GM23338 (cell line): ENCODE measurements around the gene GNGT1. TPM values are rescaled to one million over a fixed set of nuclear protein-coding genes. Genes with fewer than 3 reads are reported as not detected.

ENCODE experiments used
- ATAC-seq: fragments of 200-7000 bp; cut with Tn5 transposase; 3 replicates; pipeline ENCODE4 v1.9.1; 2020
- DNase-seq: peaks from one replicate; pipeline ENCODE4 v3.0.0-alpha.2; 2015; ENCODE audit warnings: low spot score
- H2AFZ ChIP-seq: fragments of 200-600 bp; sonication (generic); 2 replicates; pipeline ENCODE4 v1.8.0; 2016; ENCODE audit warnings: antibody characterized with exemption, mild to moderate bottlenecking, moderate library complexity
- H3F3A ChIP-seq: fragments of 200-600 bp; sonication (generic); replicated peaks from 2 replicates; pipeline ENCODE4 v1.8.0; 2017; ENCODE audit warnings: antibody characterized with exemption, mixed run types, low read depth
- H3K27ac ChIP-seq: fragments of 200-600 bp; sonication (generic); 2 replicates; pipeline ENCODE4 v1.6.1; 2016; ENCODE audit warnings: low read depth
- H3K27me3 ChIP-seq: fragments of 200-600 bp; sonication (generic); 2 replicates; pipeline ENCODE4 v1.8.0; 2016; ENCODE audit warnings: mild to moderate bottlenecking, mixed run types, moderate library complexity; ENCODE audit not compliant: insufficient read depth
- H3K36me3 ChIP-seq: fragments of 200-600 bp; sonication (generic); 2 replicates; pipeline ENCODE4 v1.8.0; 2016; ENCODE audit warnings: mild to moderate bottlenecking; ENCODE audit not compliant: insufficient read depth
- H3K4me1 ChIP-seq: fragments of 200-600 bp; sonication (generic); 2 replicates; pipeline ENCODE4 v1.8.0; 2016; ENCODE audit warnings: mild to moderate bottlenecking, moderate library complexity; ENCODE audit not compliant: insufficient read depth
- H3K4me2 ChIP-seq: fragments of 200-600 bp; sonication (generic); 2 replicates; pipeline ENCODE4 v1.7.1; 2017; ENCODE audit warnings: mixed run types
- H3K4me3 ChIP-seq: fragments of 200-600 bp; sonication (generic); 2 replicates; pipeline ENCODE4 v1.6.1; 2016; ENCODE audit warnings: mixed run types
- H3K79me2 ChIP-seq: fragments of 200-600 bp; sonication (generic); replicated peaks from 2 replicates; pipeline ENCODE4 v1.8.0; 2017; ENCODE audit warnings: mild to moderate bottlenecking; ENCODE audit not compliant: insufficient read depth
- H3K9me2 ChIP-seq: fragments of 200-600 bp; sonication (generic); 2 replicates; pipeline ENCODE4 v1.8.0; 2017; ENCODE audit not compliant: insufficient read depth
- H4K20me1 ChIP-seq: fragments of 200-600 bp; sonication (generic); replicated peaks from 2 replicates; pipeline ENCODE4 v1.8.0; 2017; ENCODE audit warnings: mild to moderate bottlenecking; ENCODE audit not compliant: insufficient read depth
- H3K27ac Mint-ChIP-seq: 2 replicates; pipeline ENCODE4 v1.8.0; 2020; ENCODE audit warnings: inconsistent platforms, mild to moderate bottlenecking, moderate library complexity, mixed read lengths
- H3K27me3 Mint-ChIP-seq: 3 replicates; pipeline ENCODE4 v1.8.0; 2022; ENCODE audit warnings: low read depth, mild to moderate bottlenecking, moderate library complexity, mixed read lengths, inconsistent platforms; ENCODE audit not compliant: insufficient read depth, poor library complexity
- H3K36me3 Mint-ChIP-seq: 3 replicates; pipeline ENCODE4 v1.8.0; 2021; ENCODE audit warnings: low read depth, mild to moderate bottlenecking, inconsistent platforms, moderate library complexity, mixed read lengths
- H3K4me1 Mint-ChIP-seq: 3 replicates; pipeline ENCODE4 v1.8.0; 2020; ENCODE audit warnings: mild to moderate bottlenecking, inconsistent platforms, mixed read lengths
- H3K4me3 Mint-ChIP-seq: 3 replicates; pipeline ENCODE4 v1.8.0; 2021; ENCODE audit warnings: moderate library complexity, mild to moderate bottlenecking, inconsistent platforms, mixed read lengths
- H3K9me3 Mint-ChIP-seq: 3 replicates; pipeline ENCODE4 v1.8.0; 2020; ENCODE audit warnings: moderate library complexity, mild to moderate bottlenecking, inconsistent platforms, mixed read lengths
- CREB1 ChIP-seq: fragments of 250-450 bp; sonication (Bioruptor Pico); IDR thresholded peaks from 2 replicates; pipeline ENCODE4 v1.5.0; 2020; ENCODE audit warnings: low read depth, mild to moderate bottlenecking, moderate library complexity
- CTCF ChIP-seq, 2 experiments: fragments of 200-600 bp in 1 of 2; sonication (generic) in 1 of 2; conservative IDR thresholded peaks; 2 replicates each; pipeline versions ENCODE4 v1.5.1 to v1.6.1; 2016 to 2017; ENCODE audit warnings: antibody characterized with exemption in 2 of 2, low read depth in 2 of 2, mild to moderate bottlenecking in 2 of 2, moderate library complexity in 1 of 2
- ETS1 ChIP-seq: IDR thresholded peaks from 2 replicates; pipeline ENCODE4 v1.6.1; 2016; ENCODE audit warnings: antibody characterized with exemption
- EZH2 ChIP-seq: fragments of 200-600 bp; sonication (generic); IDR thresholded peaks from one replicate; pipeline ENCODE4 v1.8.0; 2017; ENCODE audit warnings: antibody characterized with exemption, mild to moderate bottlenecking, low read depth; ENCODE audit not compliant: unreplicated experiment
- EZH2phosphoT487 ChIP-seq: fragments of 200-600 bp; sonication (generic); IDR thresholded peaks from one replicate; pipeline ENCODE4 v1.8.1; 2018; ENCODE audit warnings: antibody characterized with exemption; ENCODE audit not compliant: unreplicated experiment
- JUNB ChIP-seq: IDR thresholded peaks from one replicate; pipeline ENCODE4 v1.6.1; 2016; ENCODE audit warnings: antibody characterized with exemption; ENCODE audit not compliant: unreplicated experiment
- NANOG ChIP-seq: IDR thresholded peaks from 2 replicates; pipeline ENCODE4 v1.6.1; 2016; ENCODE audit warnings: antibody characterized with exemption, borderline replicate concordance
- POLR2AphosphoS5 ChIP-seq: IDR thresholded peaks from 2 replicates; pipeline ENCODE4 v1.6.1; 2016; ENCODE audit warnings: antibody characterized with exemption, low read depth
- REST ChIP-seq: IDR thresholded peaks from one replicate; pipeline ENCODE4 v1.6.1; 2018; ENCODE audit warnings: antibody characterized with exemption; ENCODE audit not compliant: unreplicated experiment
- STAT1 ChIP-seq: IDR thresholded peaks from one replicate; pipeline ENCODE4 v1.6.1; 2016; ENCODE audit warnings: antibody characterized with exemption; ENCODE audit not compliant: unreplicated experiment
- ZNF114 ChIP-seq: fragments of 250-450 bp; sonication (Bioruptor Pico); IDR thresholded peaks from 2 replicates; pipeline ENCODE4 v1.5.0; 2020; ENCODE audit warnings: mild to moderate bottlenecking, moderate library complexity
- ZNF331 ChIP-seq: fragments of 250-450 bp; sonication (Bioruptor Pico); IDR thresholded peaks from 2 replicates; pipeline ENCODE4 v1.5.0; 2020; ENCODE audit warnings: low read depth, mild to moderate bottlenecking, moderate library complexity
- ZNF462 ChIP-seq: fragments of 250-450 bp; sonication (Bioruptor Pico); IDR thresholded peaks from 2 replicates; pipeline ENCODE4 v1.5.0; 2020; ENCODE audit warnings: mild to moderate bottlenecking, moderate library complexity
- polyA plus RNA-seq: library from polyadenylated mRNA; unstranded; fragments of >200 nt; fragmentation: Nextera tagmentation; extraction: Ambion mirVana; gene quantifications from 2 replicates; pipeline ENCODE4 v1.2.1, GENCODE V29; 2016
- total RNA-seq: library from RNA; depleted of rRNA; stranded (reverse); fragments of >200 nt; shearing (Covaris generic); gene quantifications from 2 replicates; pipeline ENCODE4 v1.2.3, GENCODE V29; 2014

GNGT1 gene
- total and polyA plus RNA-seq, 2 experiments from 2014 or later = 1.6 TPM; not detected in 1

GRCh38 chr7:93894426-93894825 is 11.9 kb upstream of the GNGT1 start:
- peaks cover 2% of the 10 kb centered on the region for H3K27me3 Mint-ChIP-seq
- Histone ChIP-seq H3K4me2 (no peak overlapping the region), H3K4me3 (no peak overlapping the region), H3K4me1 (no peaks in the 10 kb centered on the region; the same call in 1 of the 2 replicates), H3K27me3 (peaks cover 16% of the 10 kb centered on the region), H3K36me3 (no peaks in the 10 kb centered on the region), H3K79me2 (no peaks in the 10 kb centered on the region), H3K9me2 (no peaks in the 10 kb centered on the region), H3K27ac (no peak overlapping the region), H4K20me1 (no peaks in the 10 kb centered on the region), H2AFZ (no peak overlapping the region), H3F3A (no peaks in the 10 kb centered on the region)
- H3K9me3 Mint-ChIP-seq = no peaks in the 10 kb centered on the region; the same call in 1 of the 3 replicates
- ATAC-seq = no peak
- no peak overlapping the region for H3K4me3 Mint-ChIP-seq
- H3K36me3 Mint-ChIP-seq = no peaks in the 10 kb centered on the region
- no peak overlapping the region for H3K27ac Mint-ChIP-seq
- H3K4me1 Mint-ChIP-seq = peaks cover 2% of the 10 kb centered on the region; the same call in 1 of the 3 replicates
- no peak for DNase-seq
- TF ChIP-seq EZH2phosphoT487 = no peak
- no peak for TF ChIP-seq CREB1 (CRISPR knock-in tag)
- no peak for TF ChIP-seq POLR2AphosphoS5
- TF ChIP-seq ZNF114 = no peak
- TF ChIP-seq ZNF462 (CRISPR knock-in tag) = no peak
- no peak for TF ChIP-seq NANOG
- no peak for TF ChIP-seq EZH2
- no peak for TF ChIP-seq CTCF (conservative IDR thresholded peaks at IDR 0.05; ENCODE audit: low read depth in 2 of 2)
- TF ChIP-seq JUNB = no peak
- no peak for TF ChIP-seq ETS1
- no peak for TF ChIP-seq ZNF331 (CRISPR knock-in tag)
- no peak for TF ChIP-seq REST
- TF ChIP-seq STAT1 = no peak
